Occipital lobe (tissue), 3 donors: ENCODE measurements around the gene CC2D2B. TPM values are rescaled to one million over a fixed set of nuclear protein-coding genes. Genes with fewer than 3 reads are reported as not detected.

Experiments used
- DNase-seq: peaks from one replicate; lab custom pipeline; 2025; lab: John Stamatoyannopoulos, UW
- small RNA-seq: library from RNA; depleted of rRNA; stranded (forward); fragments of <200 nt; gene quantifications from one replicate; pipeline ENCODE3, GENCODE V24; 2014
- total RNA-seq: library from RNA; depleted of rRNA; stranded (reverse); fragments of >200 nt; gene quantifications from one replicate; pipeline ENCODE4 v1.2.3, GENCODE V29; 2014

CC2D2B gene
- total RNA-seq, 1 donor from 2014 or later = 2.0 TPM

- no peak for DNase-seq
These were observed 165.9 kb downstream of the CC2D2B start for GRCh38 chr10:96073722-96074121.

- no peak for DNase-seq
These were observed 167.0 kb downstream of the CC2D2B start for GRCh38 chr10:96074776-96075175.

- no peak for DNase-seq
These were observed 168.2 kb downstream of the CC2D2B start for GRCh38 chr10:96075977-96076376.

- no peak for DNase-seq
These were observed 169.4 kb downstream of the CC2D2B start for GRCh38 chr10:96077156-96077555.

- no peak for DNase-seq
These were observed 174.4 kb downstream of the CC2D2B start for GRCh38 chr10:96082153-96082552.

Small RNA genes within 50 kb of the gene (small RNA-seq; reads per million reads assigned to genes)
- 0.41 reads per million, percentile 37 among the genes with 10 or more reads in this experiment for gene MIR3157

Other genes starting within 250 kb of the CC2D2B start
- 16.5 TPM for gene TCTN3, start 214.0 kb upstream of the CC2D2B start, total RNA-seq
- gene ENTPD1, start 151.8 kb upstream of the CC2D2B start, total RNA-seq = 9.4 TPM
- 19.0 TPM for gene CCNJ, start 135.6 kb downstream of the CC2D2B start, total RNA-seq
- gene ZNF518A, start 222.3 kb downstream of the CC2D2B start, total RNA-seq = 56.0 TPM